Mammary epithelial cell (primary cell): ENCODE results near the gene ZNF83.

ENCODE experiments used
- EZH2 ChIP-seq: IDR thresholded peaks from 2 replicates; pipeline ENCODE4 v1.6.1; 2012; ENCODE audit warnings: low read length, inconsistent platforms, borderline replicate concordance
- TF ChIP-seq, protein P1 (sequence below), 2 donors: IDR thresholded peaks in 1 of 2; conservative IDR thresholded peaks in 1 of 2; 2 replicates each; pipeline ENCODE4 v1.5.1; 2011 to 2012; ENCODE audit warnings: inconsistent platforms in 2 of 2, low read length in 2 of 2, mild to moderate bottlenecking in 2 of 2, control low read depth in 1 of 2, low read depth in 1 of 2; ENCODE audit not compliant: insufficient read depth in 1 of 2; ENCODE audit errors: extremely low read depth in 1 of 2

DNA sequence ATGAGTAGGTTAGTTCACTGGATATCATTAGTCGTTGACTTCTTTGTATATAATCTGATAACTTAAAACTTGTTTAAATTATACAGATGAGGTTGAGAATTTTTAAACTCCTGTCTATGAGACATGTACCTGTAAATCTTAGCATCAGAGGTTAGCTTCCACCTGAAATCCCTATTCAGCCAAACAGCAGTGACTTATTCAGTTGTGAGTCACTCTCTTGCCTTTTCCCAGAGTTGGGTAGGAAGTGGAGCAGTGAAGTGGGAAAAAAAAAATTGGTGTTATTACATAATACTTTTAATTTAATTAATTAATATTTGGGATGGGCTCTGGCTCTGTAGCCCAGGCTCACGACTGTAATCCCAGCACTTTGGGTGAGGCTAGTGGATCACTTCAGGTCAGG is 35.2 kb downstream of the ZNF83 start:
- TF ChIP-seq, protein P1, sequence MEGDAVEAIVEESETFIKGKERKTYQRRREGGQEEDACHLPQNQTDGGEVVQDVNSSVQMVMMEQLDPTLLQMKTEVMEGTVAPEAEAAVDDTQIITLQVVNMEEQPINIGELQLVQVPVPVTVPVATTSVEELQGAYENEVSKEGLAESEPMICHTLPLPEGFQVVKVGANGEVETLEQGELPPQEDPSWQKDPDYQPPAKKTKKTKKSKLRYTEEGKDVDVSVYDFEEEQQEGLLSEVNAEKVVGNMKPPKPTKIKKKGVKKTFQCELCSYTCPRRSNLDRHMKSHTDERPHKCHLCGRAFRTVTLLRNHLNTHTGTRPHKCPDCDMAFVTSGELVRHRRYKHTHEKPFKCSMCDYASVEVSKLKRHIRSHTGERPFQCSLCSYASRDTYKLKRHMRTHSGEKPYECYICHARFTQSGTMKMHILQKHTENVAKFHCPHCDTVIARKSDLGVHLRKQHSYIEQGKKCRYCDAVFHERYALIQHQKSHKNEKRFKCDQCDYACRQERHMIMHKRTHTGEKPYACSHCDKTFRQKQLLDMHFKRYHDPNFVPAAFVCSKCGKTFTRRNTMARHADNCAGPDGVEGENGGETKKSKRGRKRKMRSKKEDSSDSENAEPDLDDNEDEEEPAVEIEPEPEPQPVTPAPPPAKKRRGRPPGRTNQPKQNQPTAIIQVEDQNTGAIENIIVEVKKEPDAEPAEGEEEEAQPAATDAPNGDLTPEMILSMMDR (conservative IDR thresholded peaks at IDR 0.05 in 1 of 2, IDR thresholded peaks at IDR 0.05 in 1 of 2; ENCODE audit: extremely low read depth in 1 of 2, insufficient read depth in 1 of 2, low read depth in 1 of 2, low read length in 2 of 2), result no peak
- no peak for TF ChIP-seq EZH2
